H1 (cell line): Measurements from ENCODE around the gene PMM2. TPM values are rescaled to one million over a fixed set of nuclear protein-coding genes. Genes with fewer than 3 reads are reported as not detected.

Source experiments
- CTCF ChIA-PET: fragments of 300-600 bp; sonication (Branson Sonifier 250); formaldehyde crosslinking; loops from one replicate; lab custom pipeline; 2021; ENCODE audit not compliant: partially characterized antibody; lab: Charles Lee
- POLR2A ChIA-PET: fragments of 300-600 bp; sonication (Branson Sonifier 250); formaldehyde crosslinking; loops from one replicate; lab custom pipeline; 2021; ENCODE audit warnings: inconsistent platforms; ENCODE audit not compliant: partially characterized antibody; lab: Charles Lee
- DNase-seq, 2 experiments: peaks; one replicate each; pipeline versions ENCODE4 v3.0.0 to v3.0.0-alpha.2; 2010 to 2022; ENCODE audit warnings: low spot score in 2 of 2, low read depth in 1 of 2, mixed read lengths in 1 of 2
- FAIRE-seq: peaks from 2 replicates; lab custom pipeline; 2011; peaks lifted over from hg19 to GRCh38; lab: Jason Lieb, UNC
- H2AFZ ChIP-seq: 2 replicates; pipeline ENCODE4 v1.8.1; 2012; ENCODE audit warnings: low read length, inconsistent platforms
- H2AK5ac ChIP-seq: 2 replicates; pipeline ENCODE4 v1.6.1; 2013; ENCODE audit warnings: low read depth, low read length
- H2BK120ac ChIP-seq: replicated peaks from 2 replicates; pipeline ENCODE3; 2013; ENCODE audit warnings: low read depth, low read length, inconsistent platforms
- H2BK12ac ChIP-seq: 2 replicates; pipeline ENCODE4 v1.6.1; 2013; ENCODE audit warnings: low read depth, low read length
- H2BK15ac ChIP-seq: 2 replicates; pipeline ENCODE4 v1.6.1; 2013; ENCODE audit warnings: low read length
- H2BK20ac ChIP-seq: 2 replicates; pipeline ENCODE4 v1.6.1; 2013; ENCODE audit warnings: low read length
- H2BK5ac ChIP-seq: 2 replicates; pipeline ENCODE4 v1.6.1; 2013; ENCODE audit warnings: low read depth, low read length
- H3K14ac ChIP-seq: 2 replicates; pipeline ENCODE4 v1.6.1; 2013; ENCODE audit warnings: inconsistent platforms; ENCODE audit not compliant: insufficient read length
- H3K18ac ChIP-seq: 2 replicates; pipeline ENCODE4 v1.6.1; 2013; ENCODE audit warnings: low read length; ENCODE audit errors: extremely low read depth
- H3K23ac ChIP-seq: 2 replicates; pipeline ENCODE4 v1.6.1; 2013; ENCODE audit warnings: inconsistent platforms; ENCODE audit not compliant: insufficient read length
- H3K23me2 ChIP-seq: 2 replicates; pipeline ENCODE4 v1.6.1; 2013; ENCODE audit warnings: low read depth, low read length
- H3K27ac ChIP-seq: 2 replicates; pipeline ENCODE4 v1.6.1; 2011; ENCODE audit warnings: low read depth, low read length, inconsistent platforms
- H3K27me3 ChIP-seq, 4 experiments: replicated peaks in 1 of 4; 1 replicate in 1 of 4; 2 replicates in 3 of 4; pipeline versions ENCODE4 v1.6.1 to v1.8.1; 2011 to 2013; ENCODE audit warnings: low read length in 3 of 4, mild to moderate bottlenecking in 3 of 4, inconsistent platforms in 2 of 4, mixed read lengths in 2 of 4, moderate library complexity in 1 of 4; ENCODE audit not compliant: control insufficient read depth in 3 of 4, insufficient read depth in 3 of 4; ENCODE audit errors: extremely low read depth in 1 of 4
- H3K36me3 ChIP-seq, 4 experiments: 2 replicates each; pipeline versions ENCODE4 v1.6.1 to v1.8.1; 2011 to 2013; ENCODE audit warnings: mild to moderate bottlenecking in 4 of 4, low read length in 3 of 4, moderate library complexity in 2 of 4, control low read depth in 1 of 4, inconsistent platforms in 1 of 4; ENCODE audit not compliant: insufficient read depth in 4 of 4, control insufficient read depth in 2 of 4
- H3K4ac ChIP-seq: replicated peaks from 2 replicates; pipeline ENCODE3; 2013; ENCODE audit warnings: low read length, low read depth, mixed read lengths, inconsistent platforms; ENCODE audit not compliant: insufficient read length
- H3K4me1 ChIP-seq, 4 experiments: replicated peaks in 1 of 4; 1 replicate in 1 of 4; 2 replicates in 3 of 4; pipeline versions ENCODE4 v1.6.1 to v1.8.1; 2011 to 2013; ENCODE audit warnings: low read length in 3 of 4, inconsistent platforms in 2 of 4, mixed read lengths in 1 of 4; ENCODE audit not compliant: insufficient read depth in 4 of 4, control insufficient read depth in 3 of 4
- H3K4me2 ChIP-seq, 2 experiments: 2 replicates each; pipeline versions ENCODE4 v1.6.1 to v1.8.1; 2011 to 2013; ENCODE audit warnings: low read depth in 2 of 2, low read length in 2 of 2, control low read depth in 1 of 2, inconsistent platforms in 1 of 2, mild to moderate bottlenecking in 1 of 2; ENCODE audit not compliant: insufficient read depth in 1 of 2
- H3K4me3 ChIP-seq, 4 experiments: fragments of 200-600, 300-600 bp in 1 of 4; sonication (generic), shearing (Covaris generic), sonication (Bioruptor Twin) in 1 of 4; 2 replicates each; pipeline versions ENCODE4 v1.5.1 to v1.8.1; 2011 to 2016; ENCODE audit warnings: low read length in 4 of 4, low read depth in 3 of 4, control low read depth in 2 of 4, inconsistent platforms in 2 of 4, mild to moderate bottlenecking in 2 of 4, mixed read lengths in 1 of 4, moderate library complexity in 1 of 4; ENCODE audit not compliant: insufficient read depth in 2 of 4; ENCODE audit errors: extremely low read depth in 1 of 4
- H3K56ac ChIP-seq: replicated peaks from 2 replicates; pipeline ENCODE3; 2013; ENCODE audit warnings: low read depth, mild to moderate bottlenecking, mixed read lengths, low read length, inconsistent platforms; ENCODE audit not compliant: insufficient read length
- H3K79me1 ChIP-seq: 2 replicates; pipeline ENCODE4 v1.6.1; 2013; ENCODE audit warnings: low read depth, low read length, control low read depth
- H3K79me2 ChIP-seq, 2 experiments: 2 replicates each; pipeline versions ENCODE4 v1.6.1 to v1.8.1; 2012 to 2013; ENCODE audit warnings: low read length in 2 of 2, mild to moderate bottlenecking in 2 of 2, inconsistent platforms in 1 of 2; ENCODE audit not compliant: insufficient read depth in 2 of 2, control insufficient read depth in 1 of 2
- H3K9ac ChIP-seq, 4 experiments: replicated peaks in 1 of 4; 1 replicate in 1 of 4; 2 replicates in 3 of 4; pipeline versions ENCODE4 v1.6.1 to v1.8.1; 2011 to 2013; ENCODE audit warnings: low read depth in 3 of 4, low read length in 3 of 4, control low read depth in 2 of 4, mild to moderate bottlenecking in 2 of 4, moderate library complexity in 2 of 4, inconsistent platforms in 1 of 4; ENCODE audit errors: extremely low read depth in 1 of 4
- H3K9me3 ChIP-seq, 2 experiments: 2 replicates each; pipeline versions ENCODE4 v1.6.1 to v1.8.1; 2012 to 2013; ENCODE audit warnings: mild to moderate bottlenecking in 2 of 2, moderate library complexity in 2 of 2, control low read depth in 1 of 2, inconsistent platforms in 1 of 2, low read depth in 1 of 2, low read length in 1 of 2, mixed read lengths in 1 of 2; ENCODE audit not compliant: insufficient read depth in 2 of 2
- H4K20me1 ChIP-seq, 2 experiments: replicated peaks in 1 of 2; 2 replicates each; pipeline versions ENCODE3 to v1.8.1; 2011 to 2013; ENCODE audit warnings: inconsistent platforms in 2 of 2, low read length in 2 of 2, mild to moderate bottlenecking in 1 of 2; ENCODE audit not compliant: insufficient read depth in 2 of 2, control insufficient read depth in 1 of 2
- H4K5ac ChIP-seq: 2 replicates; pipeline ENCODE4 v1.6.1; 2013; ENCODE audit warnings: low read length, low read depth, mixed read lengths, inconsistent platforms; ENCODE audit not compliant: insufficient read length
- H4K8ac ChIP-seq: 2 replicates; pipeline ENCODE4 v1.8.0; 2013; ENCODE audit warnings: mild to moderate bottlenecking, moderate library complexity, low read length, inconsistent platforms; ENCODE audit not compliant: insufficient read depth; ENCODE audit errors: extremely low read depth
- H4K91ac ChIP-seq: replicated peaks from 2 replicates; pipeline ENCODE3; 2013; ENCODE audit warnings: low read length, mixed read lengths, inconsistent platforms; ENCODE audit not compliant: insufficient read length
- BRCA1 ChIP-seq: IDR thresholded peaks from 2 replicates; pipeline ENCODE4 v1.6.1; 2012; ENCODE audit warnings: low read depth, low read length, improper control_type of control experiment
- CEBPB ChIP-seq: IDR thresholded peaks from 2 replicates; pipeline ENCODE4 v1.6.1; 2012; ENCODE audit warnings: low read depth, low read length
- RAD21 ChIP-seq, 2 experiments: IDR thresholded peaks in 1 of 2; conservative IDR thresholded peaks in 1 of 2; 2 replicates each; pipeline ENCODE4 v1.6.1; 2011; ENCODE audit warnings: low read depth in 2 of 2, low read length in 2 of 2, improper control_type of control experiment in 1 of 2, inconsistent platforms in 1 of 2, mild to moderate bottlenecking in 1 of 2, moderate library complexity in 1 of 2
- WGBS, 2 experiments: shearing (Covaris generic) in 1 of 2; methylation state at CpG; one replicate each; pipeline versions ENCODE4 v1.1.6 to v1.1.7; 2013 to 2015; ENCODE audit warnings: low lambda C conversion rate in 2 of 2, mixed read lengths in 2 of 2, inconsistent platforms in 1 of 2, low coverage in 1 of 2, missing lambda C conversion rate in 1 of 2; ENCODE audit not compliant: insufficient replicate concordance in 2 of 2, insufficient coverage in 1 of 2, insufficient read length in 1 of 2; ENCODE audit errors: extremely low coverage in 1 of 2, missing lambda C conversion rate in 1 of 2; 5-methylcytosine and 5-hydroxymethylcytosine counted together
- polyA plus RNA-seq, 7 experiments: library from polyadenylated mRNA; depleted of rRNA in 3 of 7; stranded (reverse) in 5 of 7; unstranded in 2 of 7; fragments of >200 nt in 5 of 7; fragments of 200-250 nt in 2 of 7; gene quantifications; 1 replicate in 5 of 7; 2 replicates in 1 of 7; 4 replicates in 1 of 7; pipeline versions ENCODE4 v1.2.1 to v1.2.3, GENCODE V29; 2011 to 2013; ENCODE audit warnings: missing spikeins in 2 of 7, mixed read lengths in 2 of 7
- total RNA-seq: library from RNA; stranded (reverse); fragmentation: NEBNext Ultra II Directional; extraction: Animal tissue kit (Norgen Biotek cat#: 25700); gene quantifications from 2 replicates; pipeline ENCODE4 v1.2.1, GENCODE V29; 2021
- TF ChIP-seq, protein P1 (sequence below), 3 experiments: IDR thresholded peaks; 1 replicate in 2 of 3; 2 replicates in 1 of 3; pipeline versions ENCODE4 v1.5.1 to v1.6.1; 2011; ENCODE audit warnings: low read length in 3 of 3, mild to moderate bottlenecking in 3 of 3, inconsistent platforms in 2 of 3, low read depth in 1 of 3, moderate library complexity in 1 of 3; ENCODE audit not compliant: insufficient read depth in 1 of 3; ENCODE audit errors: control extremely low read depth in 1 of 3

PMM2 gene
- total and polyA plus RNA-seq, 2 of the 8 experiments (the other 6 are each of a cell fraction or from before 2014, with no cell fraction given) = 26.2 to 49.4 TPM

DNA sequence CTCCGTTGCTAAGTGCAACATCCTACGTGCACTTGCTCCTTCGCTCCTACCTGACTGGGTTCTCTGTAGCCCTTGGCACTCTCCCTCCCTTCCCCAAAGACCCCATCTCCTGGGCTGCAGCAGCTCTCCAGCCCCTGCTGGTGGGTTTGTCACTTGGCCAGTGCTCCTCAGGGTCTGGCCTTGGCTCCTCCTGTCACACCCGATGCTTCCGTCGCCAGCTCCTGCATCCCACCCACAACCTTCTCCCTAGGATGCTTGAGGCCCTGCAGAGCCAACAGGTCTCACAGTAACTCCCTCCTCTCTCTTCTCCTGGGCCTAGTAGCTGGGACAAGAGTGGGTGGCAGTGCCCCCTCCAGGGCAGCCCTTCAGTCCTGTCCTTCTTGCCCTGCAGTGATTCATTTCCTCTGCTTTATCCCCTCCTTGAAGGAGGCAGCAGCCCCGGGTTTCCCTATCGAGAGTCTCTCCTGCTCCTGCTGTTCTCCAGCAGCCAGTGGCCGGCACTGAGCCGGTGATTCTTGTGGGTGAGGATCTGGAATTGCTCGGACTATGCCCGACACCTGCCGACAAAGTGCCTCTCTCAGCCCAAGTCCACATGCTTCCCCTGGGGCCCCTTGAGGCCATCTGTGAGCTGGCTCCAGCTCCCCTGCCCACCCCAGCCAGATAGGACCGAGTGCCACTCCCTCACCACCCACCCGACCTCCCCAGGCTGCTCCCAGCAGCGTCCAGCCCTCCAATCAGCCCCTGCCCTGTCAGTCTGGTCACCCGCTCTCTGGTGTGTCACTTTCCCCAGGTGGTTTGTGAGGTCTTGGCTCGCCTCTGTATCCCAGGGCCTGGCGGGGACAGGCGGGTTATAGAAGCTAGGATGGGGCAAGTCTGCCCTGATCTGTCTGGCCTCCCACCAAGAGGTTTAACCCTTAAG lies 88.3 kb downstream of the PMM2 start:
- no peak overlapping the region for H2BK120ac ChIP-seq
- ChIA-PET CTCF (interaction anchor here (0.5 to 4.0 kb wide), 20 partner anchors 8 to 313 kb away, joined by 3 to 14 read pairs (median 4); no protein-coding TSS in a partner anchor), POLR2A (interaction anchor here (0.6 to 29.1 kb wide), 5 partner anchors 11 to 116 kb away, joined by 3 to 456 read pairs (median 4); partner anchors contain the start of gene CARHSP1)
- H4K5ac ChIP-seq = no peak overlapping the region
- H3K4me1 ChIP-seq = peaks cover 0 to 17% (median 9%) of the 10 kb centered on the region in 4 experiments; a peak in 5 of 7 replicates
- no peak overlapping the region for H3K23ac ChIP-seq
- no peaks in the 10 kb centered on the region for H3K23me2 ChIP-seq
- H3K56ac ChIP-seq = no peak overlapping the region
- H2BK15ac ChIP-seq = 0 out of 2 replicates have a peak overlapping the region, but pooled peaks have one; percentile 61
- peak overlapping the region; percentile 34 for H4K91ac ChIP-seq
- H3K4ac ChIP-seq = no peak overlapping the region
- H4K20me1 ChIP-seq = peaks cover 2 to 9% of the 10 kb centered on the region in 2 experiments
- H3K79me1 ChIP-seq = no peaks in the 10 kb centered on the region
- FAIRE-seq = no peak
- no peak overlapping the region for H3K14ac ChIP-seq
- H2BK5ac ChIP-seq = peak overlapping the region; percentile 44
- H3K36me3 ChIP-seq = peaks cover 4 to 9% (median 8%) of the 10 kb centered on the region in 4 experiments; a peak in 6 of 8 replicates
- peak overlapping the region; percentile 68; the same call in 1 of the 2 replicates for H2BK12ac ChIP-seq
- peak overlapping the region in 1 of 2 experiments; percentile 17; a peak in 1 of 4 replicates for H3K4me2 ChIP-seq
- peak overlapping the region; percentile 13; the same call in 1 of the 2 replicates for H2BK20ac ChIP-seq
- H3K79me2 ChIP-seq = no peaks in the 10 kb centered on the region
- H2AFZ ChIP-seq = no peak overlapping the region
- H3K9ac ChIP-seq = no peak overlapping the region
- H3K4me3 ChIP-seq = no peak overlapping the region; a peak in 1 of 8 replicates
- H4K8ac ChIP-seq = no peak overlapping the region
- no peaks in the 10 kb centered on the region for H3K27me3 ChIP-seq
- TF ChIP-seq, protein P1, sequence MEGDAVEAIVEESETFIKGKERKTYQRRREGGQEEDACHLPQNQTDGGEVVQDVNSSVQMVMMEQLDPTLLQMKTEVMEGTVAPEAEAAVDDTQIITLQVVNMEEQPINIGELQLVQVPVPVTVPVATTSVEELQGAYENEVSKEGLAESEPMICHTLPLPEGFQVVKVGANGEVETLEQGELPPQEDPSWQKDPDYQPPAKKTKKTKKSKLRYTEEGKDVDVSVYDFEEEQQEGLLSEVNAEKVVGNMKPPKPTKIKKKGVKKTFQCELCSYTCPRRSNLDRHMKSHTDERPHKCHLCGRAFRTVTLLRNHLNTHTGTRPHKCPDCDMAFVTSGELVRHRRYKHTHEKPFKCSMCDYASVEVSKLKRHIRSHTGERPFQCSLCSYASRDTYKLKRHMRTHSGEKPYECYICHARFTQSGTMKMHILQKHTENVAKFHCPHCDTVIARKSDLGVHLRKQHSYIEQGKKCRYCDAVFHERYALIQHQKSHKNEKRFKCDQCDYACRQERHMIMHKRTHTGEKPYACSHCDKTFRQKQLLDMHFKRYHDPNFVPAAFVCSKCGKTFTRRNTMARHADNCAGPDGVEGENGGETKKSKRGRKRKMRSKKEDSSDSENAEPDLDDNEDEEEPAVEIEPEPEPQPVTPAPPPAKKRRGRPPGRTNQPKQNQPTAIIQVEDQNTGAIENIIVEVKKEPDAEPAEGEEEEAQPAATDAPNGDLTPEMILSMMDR (IDR thresholded peaks at IDR 0.05; ENCODE audit: control extremely low read depth in 1 of 3, insufficient read depth in 1 of 3, low read depth in 1 of 3, low read length in 3 of 3) = peak; percentile 27 to 47 (median 30); a peak in 3 of 4 replicates
- TF ChIP-seq BRCA1 (no peak), CEBPB (no peak), RAD21 (IDR thresholded peaks at IDR 0.05 in 1 of 2, conservative IDR thresholded peaks at IDR 0.05 in 1 of 2; ENCODE audit: low read depth in 2 of 2, low read length in 2 of 2) (peak in 1 of 2 experiments; percentile 30; a peak in 2 of 4 replicates)
- TF ChIP-seq, all 59 proteins: peak for 2
- H2AK5ac ChIP-seq = peak overlapping the region; percentile 70
- H3K9me3 ChIP-seq = no peaks in the 10 kb centered on the region
- H3K27ac ChIP-seq = no peak overlapping the region
- no peak for DNase-seq
- 71% methylated on average over 20 of the region's 20 CpGs; no CpG with 5 or more reads in 1 of the 2 experiments for WGBS, 2 experiments
- no peak overlapping the region for H3K18ac ChIP-seq
